Activated naive CD4-positive, alpha-beta T cell treated with anti-CD3 and anti-CD28 coated beads, Interleukin-2, amount 50 U/mL, for 72 hours (primary cell): ENCODE results near the gene CXCL8. TPM values are rescaled to one million over a fixed set of nuclear protein-coding genes. Genes with fewer than 3 reads are reported as not detected.
A peak's percentile ranks its signal among the peaks of the same experiment; 100 is the strongest.

ENCODE experiments used
- ATAC-seq, 2 donors: fragments of 150-1000 bp; cut with Tn5 transposase; 2 replicates each; pipeline ENCODE4 v1.10.0; 2021; ENCODE audit warnings: mild to moderate bottlenecking in 2 of 2, moderate library complexity in 2 of 2
- DNase-seq, 2 donors: peaks; one replicate each; pipeline ENCODE4 v3.0.0; 2021 to 2022; ENCODE audit warnings: low spot score in 2 of 2
- H3K27ac Mint-ChIP-seq, 2 donors: one replicate each; pipeline ENCODE4 v1.8.0; 2022; ENCODE audit warnings: mild to moderate bottlenecking in 2 of 2, mixed read lengths in 2 of 2
- H3K36me3 Mint-ChIP-seq, 2 donors: one replicate each; pipeline ENCODE4 v1.8.0; 2022; ENCODE audit warnings: mixed read lengths in 2 of 2
- H3K9me3 Mint-ChIP-seq, 2 donors: one replicate each; pipeline ENCODE4 v1.8.0; 2022; ENCODE audit warnings: mixed read lengths in 2 of 2
- total RNA-seq, 2 donors: library from RNA; stranded (reverse); gene quantifications; one replicate each; pipeline ENCODE4 v1.2.3, GENCODE V29; 2022

Gene CXCL8
- total RNA-seq, 2 donors from 2014 or later = 2.9 TPM; not detected in 1

DNA sequence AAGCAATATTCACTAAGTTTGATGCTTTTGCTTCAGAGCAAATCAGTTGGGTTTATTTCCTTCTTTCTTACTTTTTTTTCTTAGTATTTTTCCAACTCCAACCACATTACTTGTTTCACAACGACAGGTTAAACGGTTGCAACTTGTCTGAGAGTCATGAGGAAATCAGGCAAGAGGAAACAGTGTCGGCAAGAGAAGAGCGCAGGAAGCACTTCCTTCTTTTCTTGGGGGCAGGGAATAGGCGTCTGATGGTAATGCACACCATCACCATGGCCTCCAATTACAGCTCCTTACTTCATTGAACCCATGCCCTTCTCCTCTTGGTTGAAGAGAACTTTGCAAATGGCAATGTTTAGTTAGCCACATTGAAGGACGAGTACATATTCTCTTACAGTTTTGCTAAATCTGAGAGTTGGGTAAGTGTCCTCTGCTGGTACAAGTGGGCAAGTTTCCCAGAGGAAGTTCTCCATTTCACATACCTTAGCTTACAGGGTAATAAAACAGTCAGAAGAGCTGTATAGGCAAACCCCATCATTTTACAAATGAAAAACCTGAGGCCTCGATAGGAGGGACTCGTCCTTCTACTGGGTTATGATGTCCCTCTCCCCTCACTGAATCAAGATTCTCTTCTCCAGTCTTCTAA lies 8.3 kb upstream of the CXCL8 start:
- no peaks in the 10 kb centered on the region for H3K36me3 Mint-ChIP-seq
- no peak for ATAC-seq

DNA sequence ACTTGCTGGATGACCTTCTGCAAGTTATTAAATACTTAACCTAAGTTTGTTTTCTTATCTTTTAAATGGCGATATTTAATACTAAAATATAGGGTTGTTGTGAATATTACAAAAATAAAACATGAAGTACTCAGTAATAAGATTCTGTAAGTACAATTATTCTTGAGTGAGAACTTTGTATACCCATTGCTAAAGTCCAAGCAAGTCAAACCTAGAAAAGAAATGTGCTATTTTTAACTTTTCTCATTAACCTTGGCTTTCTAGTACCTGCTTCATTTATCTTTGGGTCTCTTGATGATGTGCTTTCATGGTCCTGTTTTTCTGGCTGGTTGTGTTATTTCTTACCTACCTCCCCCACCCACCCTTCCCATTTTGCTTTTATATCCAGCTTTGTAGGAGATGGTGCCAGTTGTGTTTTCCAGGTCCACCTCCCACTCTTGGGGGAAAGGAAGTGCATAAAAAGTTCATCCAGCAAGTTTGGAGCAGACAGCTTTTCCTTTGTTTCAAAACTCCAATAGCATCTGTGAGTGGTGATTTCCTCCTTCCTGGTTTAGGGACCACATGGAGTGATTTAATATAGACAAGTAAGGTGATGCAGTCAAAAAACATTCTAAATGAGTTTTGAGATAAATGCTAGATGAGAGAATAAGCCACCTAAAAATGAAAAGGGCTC lies 7.5 kb upstream of the CXCL8 start:
- peaks cover 3 to 5% of the 10 kb centered on the region in 2 donors for H3K9me3 Mint-ChIP-seq
- no peak for ATAC-seq
- no peak for DNase-seq
- no peak overlapping the region for H3K27ac Mint-ChIP-seq
- no peaks in the 10 kb centered on the region for H3K36me3 Mint-ChIP-seq

More for the DNA sequence above, 8.3 kb upstream of the CXCL8 start:
- peaks cover 0 to 3% of the 10 kb centered on the region in 2 donors for H3K9me3 Mint-ChIP-seq
- H3K27ac Mint-ChIP-seq = no peak overlapping the region
- DNase-seq = no peak

DNA sequence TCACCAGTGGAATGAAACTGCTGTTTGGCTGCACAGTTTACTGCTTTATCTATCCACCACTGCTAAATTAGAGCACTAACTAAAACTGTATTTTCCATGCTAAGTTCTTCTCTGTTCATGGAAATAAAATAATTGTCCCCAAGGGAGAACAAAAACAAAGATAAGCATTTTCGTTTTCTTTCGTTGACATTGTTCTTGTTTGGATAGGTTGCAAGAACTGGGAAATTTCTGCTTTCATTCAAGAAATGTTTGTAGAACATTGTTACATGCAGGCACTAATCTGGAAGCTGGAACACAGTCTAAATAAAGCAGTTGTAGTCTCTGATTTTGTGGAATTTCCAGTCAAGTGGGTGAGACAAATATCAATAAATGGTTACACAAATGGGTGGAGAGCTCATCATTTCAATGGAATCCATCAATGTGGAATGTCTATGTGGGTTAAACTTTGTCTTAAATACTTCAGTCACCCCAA lies 5.8 kb upstream of the CXCL8 start:
- H3K9me3 Mint-ChIP-seq = peaks cover 3 to 6% of the 10 kb centered on the region in 2 donors
- H3K27ac Mint-ChIP-seq = no peak overlapping the region
- ATAC-seq (no peak), DNase-seq (no peak)
- H3K36me3 Mint-ChIP-seq = no peaks in the 10 kb centered on the region

DNA sequence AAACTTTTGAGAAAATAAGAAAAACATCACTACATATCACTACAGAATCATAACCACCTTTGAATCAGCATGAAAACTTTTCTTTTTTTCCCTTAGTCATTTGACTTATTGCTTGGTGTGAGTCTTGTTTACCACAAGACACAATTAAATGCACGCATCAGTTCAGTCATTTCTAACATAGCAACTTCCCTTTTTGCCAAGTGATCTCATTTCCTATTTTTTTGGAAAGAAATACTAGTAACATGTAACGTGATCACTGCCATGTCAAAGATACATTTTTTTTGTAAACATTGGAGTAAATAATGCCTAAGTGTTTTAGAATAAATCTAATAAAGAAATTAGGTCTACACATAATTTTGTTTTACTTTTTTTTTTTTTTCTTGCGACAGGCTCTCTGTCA lies 5.1 kb upstream of the CXCL8 start:
- Mint-ChIP-seq H3K9me3 (peaks cover 5 to 6% of the 10 kb centered on the region in 2 donors), H3K36me3 (no peaks in the 10 kb centered on the region), H3K27ac (no peak overlapping the region)
- ATAC-seq (peak in 1 of 2 donors; percentile 62), DNase-seq (no peak)

DNA sequence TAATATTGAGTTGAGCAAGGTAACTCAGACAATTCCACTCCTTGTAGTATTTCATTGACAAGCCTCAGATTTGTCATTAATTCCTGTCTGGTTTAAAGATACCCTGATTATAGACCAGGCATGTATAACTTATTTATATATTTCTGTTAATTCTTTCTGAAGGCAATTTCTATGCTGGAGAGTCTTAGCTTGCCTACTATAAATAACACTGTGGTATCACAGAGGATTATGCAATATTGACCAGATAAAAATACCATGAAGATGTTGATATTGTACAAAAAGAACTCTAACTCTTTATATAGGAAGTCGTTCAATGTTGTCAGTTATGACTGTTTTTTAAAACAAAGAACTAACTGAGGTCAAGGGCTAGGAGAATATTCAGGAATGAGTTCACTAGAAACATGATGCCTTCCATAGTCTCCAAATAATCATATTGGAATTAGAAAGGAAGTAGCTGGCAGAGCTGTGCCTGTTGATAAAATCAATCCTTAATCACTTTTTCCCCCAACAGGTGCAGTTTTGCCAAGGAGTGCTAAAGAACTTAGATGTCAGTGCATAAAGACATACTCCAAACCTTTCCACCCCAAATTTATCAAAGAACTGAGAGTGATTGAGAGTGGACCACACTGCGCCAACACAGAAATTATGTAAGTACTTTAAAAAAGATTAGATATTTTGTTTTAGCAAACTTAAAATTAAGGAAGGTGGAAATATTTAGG lies 821 bp downstream of the CXCL8 start:
- ATAC-seq (no peak), DNase-seq (no peak)
- Mint-ChIP-seq H3K36me3 (no peaks in the 10 kb centered on the region), H3K9me3 (peaks cover 3 to 6% of the 10 kb centered on the region in 2 donors), H3K27ac (no peak overlapping the region)

DNA sequence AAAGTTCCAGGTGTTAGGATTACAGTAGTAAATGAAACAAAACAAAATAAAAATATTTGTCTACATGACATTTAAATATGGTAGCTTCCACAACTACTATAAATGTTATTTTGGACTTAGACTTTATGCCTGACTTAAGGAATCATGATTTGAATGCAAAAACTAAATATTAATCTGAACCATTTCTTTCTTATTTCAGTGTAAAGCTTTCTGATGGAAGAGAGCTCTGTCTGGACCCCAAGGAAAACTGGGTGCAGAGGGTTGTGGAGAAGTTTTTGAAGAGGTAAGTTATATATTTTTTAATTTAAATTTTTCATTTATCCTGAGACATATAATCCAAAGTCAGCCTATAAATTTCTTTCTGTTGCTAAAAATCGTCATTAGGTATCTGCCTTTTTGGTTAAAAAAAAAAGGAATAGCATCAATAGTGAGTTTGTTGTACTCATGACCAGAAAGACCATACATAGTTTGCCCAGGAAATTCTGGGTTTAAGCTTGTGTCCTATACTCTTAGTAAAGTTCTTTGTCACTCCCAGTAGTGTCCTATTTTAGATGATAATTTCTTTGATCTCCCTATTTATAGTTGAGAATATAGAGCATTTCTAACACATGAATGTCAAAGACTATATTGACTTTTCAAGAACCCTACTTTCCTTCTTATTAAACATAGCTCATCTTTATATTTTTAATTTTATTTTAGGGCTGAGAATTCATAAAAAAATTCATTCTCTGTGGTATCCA lies 1.6 kb downstream of the CXCL8 start:
- Mint-ChIP-seq H3K36me3 (no peaks in the 10 kb centered on the region), H3K27ac (no peak overlapping the region), H3K9me3 (peaks cover 3 to 6% of the 10 kb centered on the region in 2 donors)
- ATAC-seq (no peak), DNase-seq (no peak)

DNA sequence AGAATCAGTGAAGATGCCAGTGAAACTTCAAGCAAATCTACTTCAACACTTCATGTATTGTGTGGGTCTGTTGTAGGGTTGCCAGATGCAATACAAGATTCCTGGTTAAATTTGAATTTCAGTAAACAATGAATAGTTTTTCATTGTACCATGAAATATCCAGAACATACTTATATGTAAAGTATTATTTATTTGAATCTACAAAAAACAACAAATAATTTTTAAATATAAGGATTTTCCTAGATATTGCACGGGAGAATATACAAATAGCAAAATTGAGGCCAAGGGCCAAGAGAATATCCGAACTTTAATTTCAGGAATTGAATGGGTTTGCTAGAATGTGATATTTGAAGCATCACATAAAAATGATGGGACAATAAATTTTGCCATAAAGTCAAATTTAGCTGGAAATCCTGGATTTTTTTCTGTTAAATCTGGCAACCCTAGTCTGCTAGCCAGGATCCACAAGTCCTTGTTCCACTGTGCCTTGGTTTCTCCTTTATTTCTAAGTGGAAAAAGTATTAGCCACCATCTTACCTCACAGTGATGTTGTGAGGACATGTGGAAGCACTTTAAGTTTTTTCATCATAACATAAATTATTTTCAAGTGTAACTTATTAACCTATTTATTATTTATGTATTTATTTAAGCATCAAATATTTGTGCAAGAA lies 2.3 kb downstream of the CXCL8 start:
- Mint-ChIP-seq H3K9me3 (peaks cover 3% of the 10 kb centered on the region in 2 donors), H3K27ac (no peak overlapping the region), H3K36me3 (no peaks in the 10 kb centered on the region)
- DNase-seq (no peak), ATAC-seq (no peak)

DNA sequence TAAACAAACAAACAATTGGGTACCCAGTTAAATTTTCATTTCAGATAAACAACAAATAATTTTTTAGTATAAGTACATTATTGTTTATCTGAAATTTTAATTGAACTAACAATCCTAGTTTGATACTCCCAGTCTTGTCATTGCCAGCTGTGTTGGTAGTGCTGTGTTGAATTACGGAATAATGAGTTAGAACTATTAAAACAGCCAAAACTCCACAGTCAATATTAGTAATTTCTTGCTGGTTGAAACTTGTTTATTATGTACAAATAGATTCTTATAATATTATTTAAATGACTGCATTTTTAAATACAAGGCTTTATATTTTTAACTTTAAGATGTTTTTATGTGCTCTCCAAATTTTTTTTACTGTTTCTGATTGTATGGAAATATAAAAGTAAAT lies 2.9 kb downstream of the CXCL8 start:
- H3K9me3 Mint-ChIP-seq = peaks cover 0 to 3% of the 10 kb centered on the region in 2 donors
- ATAC-seq = no peak
- no peaks in the 10 kb centered on the region for H3K36me3 Mint-ChIP-seq
- DNase-seq = no peak
- H3K27ac Mint-ChIP-seq = no peak overlapping the region

DNA sequence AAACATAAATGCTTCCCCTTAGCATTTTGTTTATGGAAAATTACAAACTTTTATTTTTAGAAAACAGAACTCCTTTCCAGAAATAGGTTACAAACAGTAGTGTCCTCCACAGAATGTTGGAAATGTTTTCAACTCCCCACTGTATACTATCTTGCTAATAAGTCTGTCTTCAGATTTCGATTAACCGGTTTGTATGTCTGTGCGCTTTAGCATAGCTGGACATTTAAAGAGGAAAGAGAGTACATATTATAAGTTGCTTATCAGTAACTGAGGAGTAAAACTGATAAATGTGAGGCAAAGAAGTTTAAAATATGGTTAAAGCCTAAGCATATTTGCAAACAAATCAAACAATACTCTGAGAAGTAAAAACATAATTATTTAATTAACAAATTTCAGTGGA lies 3.4 kb downstream of the CXCL8 start:
- no peak overlapping the region for H3K27ac Mint-ChIP-seq
- ATAC-seq (no peak), DNase-seq (no peak)
- H3K9me3 Mint-ChIP-seq = peaks cover 0 to 3% of the 10 kb centered on the region in 2 donors
- H3K36me3 Mint-ChIP-seq = no peaks in the 10 kb centered on the region

DNA sequence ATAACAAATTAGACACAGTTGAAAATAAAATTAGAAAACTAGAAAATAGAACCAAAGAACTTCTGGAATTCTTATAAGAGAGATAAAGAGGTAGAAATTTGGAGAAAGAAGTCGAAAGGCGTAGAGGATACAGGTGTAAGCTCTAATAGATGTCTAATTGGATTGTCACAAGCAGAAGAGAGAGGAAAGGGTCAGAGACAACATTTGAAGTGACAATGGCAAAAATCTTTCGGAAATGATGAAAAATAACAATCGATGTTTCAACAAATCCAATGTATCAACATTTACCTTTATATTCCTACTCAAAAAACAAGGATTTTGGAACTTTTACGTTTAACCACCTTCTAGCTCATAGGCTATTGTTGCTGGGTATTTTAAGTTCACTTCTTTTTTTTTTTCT lies 3.8 kb downstream of the CXCL8 start:
- H3K36me3 Mint-ChIP-seq = no peaks in the 10 kb centered on the region
- no peak overlapping the region for H3K27ac Mint-ChIP-seq
- DNase-seq = no peak
- H3K9me3 Mint-ChIP-seq = peaks cover 0 to 3% of the 10 kb centered on the region in 2 donors
- ATAC-seq = no peak

DNA sequence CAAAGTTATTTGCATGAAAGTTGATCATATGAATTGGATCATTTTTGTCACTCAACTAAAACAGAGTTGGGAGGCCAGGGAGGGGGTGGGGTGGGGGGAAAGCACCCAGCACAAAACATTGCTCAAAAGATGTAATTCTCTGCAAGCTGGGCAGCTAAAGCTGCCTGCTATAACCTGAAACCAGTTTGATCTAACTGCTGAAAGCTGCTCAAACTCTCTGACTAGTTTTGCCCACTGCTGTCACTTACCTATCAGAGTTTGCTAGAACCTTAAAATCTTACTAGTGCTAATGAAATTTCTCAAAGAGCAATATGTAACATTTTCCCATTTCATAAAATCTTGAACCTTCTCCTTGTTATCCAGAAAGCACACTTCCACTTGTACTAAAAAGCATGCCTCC lies 10.4 kb downstream of the CXCL8 start:
- Mint-ChIP-seq H3K36me3 (no peaks in the 10 kb centered on the region), H3K9me3 (peaks cover 0 to 6% of the 10 kb centered on the region in 2 donors), H3K27ac (no peak overlapping the region)
- ATAC-seq (no peak), DNase-seq (no peak)

DNA sequence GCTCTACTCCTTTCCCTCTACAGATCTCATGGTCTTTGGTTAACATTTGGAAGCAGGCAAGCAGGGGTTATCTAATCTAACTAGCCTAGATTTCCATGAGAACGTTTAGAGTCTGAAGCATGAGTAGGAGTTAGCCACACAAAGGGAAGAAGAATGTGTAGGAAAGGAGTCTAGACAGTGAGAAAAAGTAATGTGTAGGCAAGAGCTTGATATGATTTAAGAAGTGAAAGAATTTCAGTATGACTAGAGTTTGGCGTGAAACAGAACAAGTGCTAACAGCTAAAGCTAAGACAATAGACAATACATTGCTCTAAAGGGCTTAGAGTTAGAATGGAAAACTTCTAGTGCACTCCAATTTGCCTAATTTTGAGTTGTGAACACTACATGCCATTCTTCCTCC lies 10.8 kb downstream of the CXCL8 start:
- no peak overlapping the region for H3K27ac Mint-ChIP-seq
- no peaks in the 10 kb centered on the region for H3K36me3 Mint-ChIP-seq
- no peak for ATAC-seq

DNA sequence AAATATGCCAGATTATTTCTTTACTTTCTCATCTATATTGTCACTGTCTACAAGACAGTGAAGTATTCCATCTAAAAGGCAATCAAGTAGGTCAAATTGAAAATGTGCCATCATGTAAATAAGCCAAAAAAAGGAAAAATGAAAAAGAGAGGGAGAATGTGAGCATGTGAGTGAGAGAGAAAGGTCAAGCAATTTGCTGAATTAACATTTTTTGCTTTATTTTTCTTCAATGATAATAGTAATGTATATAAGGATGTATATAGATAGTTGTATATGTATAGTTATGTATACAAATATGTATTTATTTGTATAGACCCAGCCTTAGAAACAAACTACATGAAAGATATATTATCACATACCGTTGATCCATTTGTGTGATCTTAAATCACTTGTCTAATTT lies 11.5 kb downstream of the CXCL8 start:
- no peak overlapping the region for H3K27ac Mint-ChIP-seq
- H3K9me3 Mint-ChIP-seq = peaks cover 0 to 6% of the 10 kb centered on the region in 2 donors
- H3K36me3 Mint-ChIP-seq = no peaks in the 10 kb centered on the region
- no peak for DNase-seq
- ATAC-seq = no peak

More for the DNA sequence above, 10.8 kb downstream of the CXCL8 start:
- peaks cover 0 to 6% of the 10 kb centered on the region in 2 donors for H3K9me3 Mint-ChIP-seq
- DNase-seq = no peak

DNA sequence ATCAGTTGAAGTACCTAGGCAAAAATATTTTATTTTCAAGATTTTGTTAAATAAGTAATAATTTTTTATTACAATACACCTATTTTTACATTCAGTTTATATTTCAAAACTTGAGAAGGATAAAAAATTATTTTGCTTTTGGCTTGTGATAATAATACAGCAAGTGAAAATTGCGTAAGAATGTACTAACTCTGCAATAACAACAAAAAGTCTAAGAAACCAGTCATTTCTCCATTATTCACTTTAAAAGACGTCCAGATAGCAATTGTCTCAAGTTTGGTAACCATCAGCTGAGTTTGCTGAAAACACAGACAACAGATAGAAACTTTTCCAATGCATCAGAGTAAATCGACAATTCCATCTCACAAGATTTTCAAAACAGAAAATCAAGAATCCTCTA lies 12.1 kb downstream of the CXCL8 start:
- no peak for DNase-seq
- Mint-ChIP-seq H3K27ac (no peak overlapping the region), H3K36me3 (no peaks in the 10 kb centered on the region), H3K9me3 (peaks cover 0 to 6% of the 10 kb centered on the region in 2 donors)
- no peak for ATAC-seq

DNA sequence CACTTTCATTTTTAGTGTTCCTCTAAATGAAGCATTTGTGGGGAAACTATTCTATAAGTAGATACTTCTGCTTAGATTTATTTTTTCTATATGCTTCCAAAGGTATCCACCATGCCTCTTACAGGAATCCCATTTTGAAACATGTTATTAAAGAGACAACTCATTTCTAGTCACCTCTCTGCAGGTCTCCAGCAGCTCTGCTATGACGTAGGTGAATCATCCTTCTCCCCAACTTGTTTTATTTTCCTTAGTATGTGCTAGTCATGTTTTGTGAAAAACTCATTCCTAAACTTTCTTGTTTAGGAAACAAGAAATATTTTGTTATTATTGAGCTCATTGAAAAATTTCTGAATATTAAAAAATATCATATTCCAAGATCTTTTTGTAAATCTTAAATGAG lies 12.8 kb downstream of the CXCL8 start:
- no peak overlapping the region for H3K27ac Mint-ChIP-seq
- peaks cover 0 to 6% of the 10 kb centered on the region in 2 donors for H3K9me3 Mint-ChIP-seq
- no peaks in the 10 kb centered on the region for H3K36me3 Mint-ChIP-seq
- ATAC-seq (no peak), DNase-seq (no peak)

DNA sequence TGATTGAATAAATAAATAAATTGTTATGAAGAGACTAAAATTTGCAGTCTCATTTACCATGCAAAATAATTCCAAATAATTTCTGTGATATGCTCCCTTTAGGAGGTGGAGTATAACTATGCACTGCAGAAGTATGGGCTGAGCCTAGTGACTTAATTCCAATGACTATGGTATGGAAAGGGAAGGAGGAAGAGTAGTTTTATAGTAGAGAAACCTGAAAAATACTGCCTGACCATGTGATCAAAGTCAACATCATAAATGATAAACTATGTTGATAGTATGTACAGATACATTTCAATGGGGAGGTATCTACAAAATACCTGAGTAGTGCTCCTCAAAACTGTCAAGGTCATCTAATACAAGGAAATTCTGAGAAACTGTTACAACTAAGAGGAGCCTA lies 14.6 kb downstream of the CXCL8 start:
- Mint-ChIP-seq H3K36me3 (no peaks in the 10 kb centered on the region), H3K27ac (no peak overlapping the region), H3K9me3 (peaks cover 0 to 6% of the 10 kb centered on the region in 2 donors)
- DNase-seq = no peak
- no peak for ATAC-seq
